NCI-H146 treated with DMSO at 0.1 percent for 48 hours (cell line): Measurements from ENCODE around the gene IP6K3.

Experiments
- DNase-seq: peaks from one replicate; lab custom pipeline; 2025; ENCODE audit not compliant: unreplicated experiment; lab: John Stamatoyannopoulos, UW

IP6K3 gene

DNA sequence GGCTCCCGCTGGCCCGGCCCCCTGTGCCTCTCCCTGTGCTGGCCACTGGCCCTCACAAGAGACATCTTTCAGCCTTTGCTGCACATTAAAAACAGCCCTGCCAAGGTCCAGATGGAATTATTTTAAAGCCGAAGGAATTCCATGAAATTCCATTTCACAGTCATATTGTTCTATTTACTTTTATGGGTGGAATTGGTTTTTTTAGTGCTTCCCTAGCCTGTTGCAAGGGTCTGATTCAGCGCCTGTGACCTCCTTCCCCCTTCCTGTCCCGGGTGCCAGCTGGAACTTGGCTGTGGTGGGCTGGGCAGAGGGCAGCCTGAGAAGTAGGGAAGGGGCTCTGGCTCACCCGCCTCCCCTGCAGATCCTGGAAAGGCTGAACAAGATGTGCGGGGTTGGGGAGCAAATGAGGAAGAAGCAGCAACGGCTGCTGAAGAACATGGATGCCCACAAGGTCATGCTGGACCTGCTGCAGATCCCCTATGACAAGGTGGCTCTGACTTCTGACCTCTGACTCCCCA lies 69.5 kb downstream of the IP6K3 start:
- DNase-seq = no peak

- DNase-seq = no peak
Observed at GRCh38 chr6:33676416-33677142, 70.1 kb downstream of the IP6K3 start.

GRCh38 chr6:33675968-33676367 lies 70.7 kb downstream of the IP6K3 start:
- no peak for DNase-seq

DNA sequence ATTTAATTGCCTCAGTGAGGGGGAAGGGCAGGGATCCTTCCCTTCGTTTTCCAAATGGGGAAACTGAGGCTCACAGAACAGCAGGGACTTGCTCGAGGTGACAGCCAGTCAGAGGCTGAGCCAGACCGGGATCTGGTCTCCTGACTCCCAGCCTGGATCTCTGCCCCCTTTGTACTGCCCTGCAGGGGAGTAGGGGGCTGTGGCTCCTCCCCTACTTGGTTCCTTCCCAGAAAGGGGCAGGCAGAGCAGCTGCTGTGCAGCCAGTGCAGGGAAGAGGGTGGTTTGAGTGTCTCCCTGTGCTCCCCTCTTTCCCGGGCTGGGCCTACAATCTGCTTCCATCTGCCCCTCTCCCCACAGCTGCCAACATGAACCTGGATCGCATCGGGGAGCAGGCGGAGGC lies 72.9 kb downstream of the IP6K3 start:
- DNase-seq = no peak

- DNase-seq = no peak
Observed at GRCh38 chr6:33672808-33673207, 73.9 kb downstream of the IP6K3 start.

DNA sequence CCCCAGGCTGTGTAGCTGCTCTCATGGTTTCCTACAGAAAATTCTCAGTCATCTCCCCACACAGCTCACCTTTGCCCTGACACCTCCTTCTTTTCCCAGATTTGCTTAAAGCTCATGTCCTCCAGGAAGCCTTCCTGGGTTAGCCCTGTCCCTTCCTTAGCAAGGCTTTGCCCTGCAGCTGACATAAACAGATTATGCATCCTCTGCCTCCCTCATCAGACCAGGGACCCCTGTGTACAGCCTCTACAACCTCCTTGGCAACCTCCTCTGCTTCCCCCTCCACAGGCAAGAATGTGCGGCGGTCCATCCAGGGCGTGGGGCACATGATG lies 75.0 kb downstream of the IP6K3 start:
- DNase-seq = no peak
